ENCODE measurements around the gene BGLAP. TPM values are rescaled to one million over a fixed set of nuclear protein-coding genes. Genes with fewer than 3 reads are reported as not detected.

Gene BGLAP
- total and polyA plus RNA-seq, 2 experiments from 2014 or later, result 0.51 to 1.8 TPM

- Histone ChIP-seq H3K27me3 (no peaks in the 10 kb centered on the region), H3K27ac (no peak overlapping the region), H3K9me3 (ENCODE audit: low read depth) (no peaks in the 10 kb centered on the region), H3K36me3 (no peaks in the 10 kb centered on the region), H3K4me1 (ENCODE audit: low read depth) (peaks cover 4% of the 10 kb centered on the region), H3K4me3 (no peak overlapping the region)
- no peak for TF ChIP-seq CTCF (IDR thresholded peaks at IDR 0.05; ENCODE audit: low read depth, low read length)
- DNase-seq (ENCODE audit: low read depth in 1 of 2, low spot score in 1 of 2), result no peak
These were observed 45.5 kb upstream of the BGLAP start for GRCh38 chr1:156196445-156196844.

DNA sequence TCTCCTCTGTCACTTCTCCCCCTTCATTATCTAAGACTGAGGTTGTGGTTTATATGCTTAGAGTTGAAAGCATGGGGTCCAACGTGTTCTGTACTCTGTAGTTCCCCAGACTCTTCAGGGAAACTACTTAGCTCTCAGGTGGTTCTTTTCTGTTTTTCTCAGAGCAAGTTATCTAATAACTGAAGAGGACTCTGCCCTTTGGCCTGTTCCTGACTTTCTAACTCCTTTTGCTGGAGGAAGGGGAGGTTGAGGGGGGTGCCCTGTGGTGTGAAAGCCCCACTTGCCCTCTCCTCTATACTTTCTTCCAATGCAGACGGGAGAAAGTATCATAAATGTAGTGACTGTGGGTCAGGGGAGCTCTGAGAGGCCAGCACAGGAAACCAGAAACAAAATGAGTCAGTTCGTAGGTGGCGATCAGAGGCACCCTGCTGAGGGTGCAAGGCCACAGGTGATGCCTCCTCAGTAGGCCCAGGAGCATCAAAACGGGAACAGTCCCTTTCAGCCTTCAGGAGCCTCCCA is 43.1 kb upstream of the BGLAP start:
- H3K27ac ChIP-seq, result no peak overlapping the region
- H3K27me3 ChIP-seq, result no peaks in the 10 kb centered on the region
- peaks cover 4% of the 10 kb centered on the region for H3K4me1 ChIP-seq (ENCODE audit: low read depth)
- H3K9me3 ChIP-seq (ENCODE audit: low read depth), result no peaks in the 10 kb centered on the region
- no peak for TF ChIP-seq CTCF (IDR thresholded peaks at IDR 0.05; ENCODE audit: low read depth, low read length)
- H3K4me3 ChIP-seq, result no peak overlapping the region
- no peak for DNase-seq (ENCODE audit: low read depth in 1 of 2, low spot score in 1 of 2)
- H3K36me3 ChIP-seq, result no peaks in the 10 kb centered on the region

DNA sequence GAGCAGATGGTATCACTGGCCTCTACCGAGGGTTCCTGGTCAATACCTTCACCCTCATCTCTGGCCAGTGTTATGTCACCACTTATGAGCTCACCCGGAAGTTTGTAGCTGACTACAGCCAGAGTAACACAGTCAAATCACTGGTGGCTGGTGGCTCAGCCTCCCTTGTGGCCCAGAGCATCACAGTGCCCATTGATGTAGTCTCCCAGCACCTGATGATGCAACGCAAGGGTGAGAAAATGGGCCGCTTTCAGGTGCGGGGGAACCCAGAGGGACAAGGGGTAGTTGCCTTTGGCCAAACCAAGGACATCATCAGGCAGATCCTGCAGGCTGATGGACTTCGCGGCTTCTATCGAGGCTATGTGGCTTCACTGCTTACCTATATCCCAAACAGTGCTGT is 41.9 kb upstream of the BGLAP start:
- no peaks in the 10 kb centered on the region for H3K27me3 ChIP-seq
- no peak overlapping the region for H3K27ac ChIP-seq
- no peaks in the 10 kb centered on the region for H3K4me1 ChIP-seq (ENCODE audit: low read depth)
- no peak for TF ChIP-seq CTCF (IDR thresholded peaks at IDR 0.05; ENCODE audit: low read depth, low read length)
- H3K36me3 ChIP-seq, result no peaks in the 10 kb centered on the region
- no peaks in the 10 kb centered on the region for H3K9me3 ChIP-seq (ENCODE audit: low read depth)
- DNase-seq (ENCODE audit: low read depth in 1 of 2, low spot score in 1 of 2), result no peak
- no peak overlapping the region for H3K4me3 ChIP-seq

DNA sequence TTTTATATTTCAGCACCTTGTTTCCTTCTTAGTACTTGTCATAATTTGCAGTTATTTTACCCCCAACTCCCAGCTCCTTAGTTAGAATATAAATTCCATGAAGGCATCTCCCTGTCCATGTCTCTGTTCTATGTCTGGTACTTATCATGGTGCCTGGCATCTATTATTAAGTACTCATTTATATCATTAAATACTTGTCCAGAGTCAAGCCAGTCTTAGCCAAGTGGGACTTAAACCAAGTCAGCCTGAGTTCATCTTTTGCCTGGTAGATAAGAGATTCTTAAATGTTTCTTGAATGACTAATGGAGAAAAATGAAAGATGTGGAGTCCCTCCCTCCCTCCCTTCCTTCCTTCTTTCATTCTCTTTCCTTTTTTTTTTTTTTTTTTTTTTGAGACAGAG is 38.7 kb upstream of the BGLAP start:
- Histone ChIP-seq H3K4me1 (ENCODE audit: low read depth) (no peaks in the 10 kb centered on the region), H3K27ac (no peak overlapping the region), H3K27me3 (no peaks in the 10 kb centered on the region), H3K4me3 (no peak overlapping the region), H3K9me3 (ENCODE audit: low read depth) (no peaks in the 10 kb centered on the region), H3K36me3 (peaks cover 7% of the 10 kb centered on the region)
- peak in 1 of 2 donors; percentile 82 for DNase-seq (ENCODE audit: low read depth in 1 of 2, low spot score in 1 of 2)
- TF ChIP-seq CTCF (IDR thresholded peaks at IDR 0.05; ENCODE audit: low read depth, low read length), result no peak

GRCh38 chr1:156204686-156205085 is 37.3 kb upstream of the BGLAP start:
- Histone ChIP-seq H3K27me3 (no peaks in the 10 kb centered on the region), H3K4me3 (no peak overlapping the region), H3K4me1 (ENCODE audit: low read depth) (no peaks in the 10 kb centered on the region), H3K9me3 (ENCODE audit: low read depth) (no peaks in the 10 kb centered on the region), H3K27ac (no peak overlapping the region), H3K36me3 (peaks cover 7% of the 10 kb centered on the region)
- TF ChIP-seq CTCF (IDR thresholded peaks at IDR 0.05; ENCODE audit: low read depth, low read length), result no peak
- DNase-seq (ENCODE audit: low read depth in 1 of 2, low spot score in 1 of 2), result peak in 1 of 2 donors; percentile 40

DNA sequence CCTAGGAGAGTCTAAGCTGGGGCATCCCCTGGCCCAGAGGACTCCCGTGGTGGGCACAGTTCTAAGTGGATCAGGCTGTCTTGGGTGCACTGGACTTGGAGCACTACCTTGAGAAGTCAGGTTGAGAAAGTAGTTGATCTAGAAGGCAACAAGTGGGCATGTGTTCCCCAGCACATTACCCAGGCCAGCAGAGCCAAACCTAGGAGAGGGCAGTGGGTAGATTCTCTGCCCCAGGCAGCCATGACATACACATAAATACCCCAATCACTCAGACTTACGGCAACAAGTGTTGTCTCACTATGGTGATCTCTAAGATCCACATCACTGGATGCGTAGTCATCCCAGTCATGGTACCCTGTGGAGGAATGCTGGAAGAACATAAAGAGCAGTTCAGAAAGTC is 30.7 kb upstream of the BGLAP start:
- no peak overlapping the region for H3K4me3 ChIP-seq
- no peaks in the 10 kb centered on the region for H3K9me3 ChIP-seq (ENCODE audit: low read depth)
- peaks cover 3% of the 10 kb centered on the region for H3K36me3 ChIP-seq
- DNase-seq (ENCODE audit: low read depth in 1 of 2, low spot score in 1 of 2), result no peak
- H3K4me1 ChIP-seq (ENCODE audit: low read depth), result peaks cover 4% of the 10 kb centered on the region
- H3K27me3 ChIP-seq, result no peaks in the 10 kb centered on the region
- H3K27ac ChIP-seq, result no peak overlapping the region
- TF ChIP-seq CTCF (IDR thresholded peaks at IDR 0.05; ENCODE audit: low read depth, low read length), result no peak

Data from cardiac muscle cell (in vitro differentiated cells and primary cell).